ENCODE measurements around the gene NDST3.
A peak's percentile ranks its signal among the peaks of the same experiment; 100 is the strongest.

Gene NDST3

GRCh38 chr4:118177126-118177525, 142.8 kb downstream of the NDST3 start:
- Histone ChIP-seq H3K4me3 (ENCODE audit: low read depth in 1 of 2, low read length in 2 of 2) (no peak overlapping the region), H3K9me3 (ENCODE audit: insufficient read depth, low read length, severe bottlenecking) (no peaks in the 10 kb centered on the region)
- ATAC-seq (ENCODE audit: insufficient read depth, low read depth) = no peak

GRCh38 chr4:118180776-118181175, 146.5 kb downstream of the NDST3 start:
- Histone ChIP-seq H3K9ac (ENCODE audit: low read depth, low read length) (no peak overlapping the region), H3K27me3 (ENCODE audit: insufficient read depth, low read length, poor library complexity) (no peaks in the 10 kb centered on the region)
- ATAC-seq (ENCODE audit: insufficient read depth, low read depth) = peak; percentile 27; the same call in 1 of the 3 replicates

More at GRCh38 chr4:118177126-118177525, 142.8 kb downstream of the NDST3 start:
- H2AFZ ChIP-seq (ENCODE audit: low read depth, low read length) = no peak overlapping the region
- TF ChIP-seq CTCF (IDR thresholded peaks at IDR 0.05; ENCODE audit: borderline replicate concordance, extremely low read depth, low read length, poor library complexity, severe bottlenecking) (no peak), EZH2 (IDR thresholded peaks at IDR 0.05; ENCODE audit: borderline replicate concordance, low read depth, low read length, severe bottlenecking) (no peak)
- H3K4me1 ChIP-seq (ENCODE audit: insufficient read depth, low read length) = peaks cover 84% of the 10 kb centered on the region
- peaks cover 30% of the 10 kb centered on the region for H3K36me3 ChIP-seq (ENCODE audit: insufficient read depth, low read length)
- no peak overlapping the region for H3K9ac ChIP-seq (ENCODE audit: low read depth, low read length)
- H3K27ac ChIP-seq (ENCODE audit: low read length) = peak overlapping the region; percentile 98
- no peaks in the 10 kb centered on the region for H4K20me1 ChIP-seq (ENCODE audit: insufficient read depth, low read length)
- H3K79me2 ChIP-seq (ENCODE audit: insufficient read depth, low read length) = peaks cover 17% of the 10 kb centered on the region
- H3K4me2 ChIP-seq (ENCODE audit: insufficient read depth, low read length) = no peak overlapping the region
- no peaks in the 10 kb centered on the region for H3K27me3 ChIP-seq (ENCODE audit: insufficient read depth, low read length, poor library complexity)
- no peak for DNase-seq

GRCh38 chr4:118190903-118191302, 156.6 kb downstream of the NDST3 start:
- no peak overlapping the region for H3K4me3 ChIP-seq (ENCODE audit: low read depth in 1 of 2, low read length in 2 of 2)
- H3K4me2 ChIP-seq (ENCODE audit: insufficient read depth, low read length) = no peak overlapping the region
- no peak for DNase-seq
- peaks cover 8% of the 10 kb centered on the region for H3K9me3 ChIP-seq (ENCODE audit: insufficient read depth, low read length, severe bottlenecking)
- H3K27ac ChIP-seq (ENCODE audit: low read length) = no peak overlapping the region
- H3K36me3 ChIP-seq (ENCODE audit: insufficient read depth, low read length) = peaks cover 65% of the 10 kb centered on the region
- ATAC-seq (ENCODE audit: insufficient read depth, low read depth) = no peak
- H3K4me1 ChIP-seq (ENCODE audit: insufficient read depth, low read length) = no peaks in the 10 kb centered on the region
- no peaks in the 10 kb centered on the region for H3K79me2 ChIP-seq (ENCODE audit: insufficient read depth, low read length)
- no peaks in the 10 kb centered on the region for H3K27me3 ChIP-seq (ENCODE audit: insufficient read depth, low read length, poor library complexity)
- H3K9ac ChIP-seq (ENCODE audit: low read depth, low read length) = no peak overlapping the region
- no peaks in the 10 kb centered on the region for H4K20me1 ChIP-seq (ENCODE audit: insufficient read depth, low read length)
- no peak for TF ChIP-seq EZH2 (IDR thresholded peaks at IDR 0.05; ENCODE audit: borderline replicate concordance, low read depth, low read length, severe bottlenecking)
- no peak for TF ChIP-seq CTCF (IDR thresholded peaks at IDR 0.05; ENCODE audit: borderline replicate concordance, extremely low read depth, low read length, poor library complexity, severe bottlenecking)
- no peak overlapping the region for H2AFZ ChIP-seq (ENCODE audit: low read depth, low read length)

More at GRCh38 chr4:118180776-118181175, 146.5 kb downstream of the NDST3 start:
- TF ChIP-seq EZH2 (IDR thresholded peaks at IDR 0.05; ENCODE audit: borderline replicate concordance, low read depth, low read length, severe bottlenecking) (no peak), CTCF (IDR thresholded peaks at IDR 0.05; ENCODE audit: borderline replicate concordance, extremely low read depth, low read length, poor library complexity, severe bottlenecking) (no peak)
- Histone ChIP-seq H3K36me3 (ENCODE audit: insufficient read depth, low read length) (peaks cover 35% of the 10 kb centered on the region), H3K4me1 (ENCODE audit: insufficient read depth, low read length) (peaks cover 54% of the 10 kb centered on the region), H3K4me2 (ENCODE audit: insufficient read depth, low read length) (no peak overlapping the region), H2AFZ (ENCODE audit: low read depth, low read length) (no peak overlapping the region), H3K79me2 (ENCODE audit: insufficient read depth, low read length) (peaks cover 13% of the 10 kb centered on the region), H3K4me3 (ENCODE audit: low read depth in 1 of 2, low read length in 2 of 2) (no peak overlapping the region), H4K20me1 (ENCODE audit: insufficient read depth, low read length) (no peaks in the 10 kb centered on the region), H3K27ac (ENCODE audit: low read length) (peak overlapping the region; percentile 57), H3K9me3 (ENCODE audit: insufficient read depth, low read length, severe bottlenecking) (no peaks in the 10 kb centered on the region)
- DNase-seq = no peak

DNA sequence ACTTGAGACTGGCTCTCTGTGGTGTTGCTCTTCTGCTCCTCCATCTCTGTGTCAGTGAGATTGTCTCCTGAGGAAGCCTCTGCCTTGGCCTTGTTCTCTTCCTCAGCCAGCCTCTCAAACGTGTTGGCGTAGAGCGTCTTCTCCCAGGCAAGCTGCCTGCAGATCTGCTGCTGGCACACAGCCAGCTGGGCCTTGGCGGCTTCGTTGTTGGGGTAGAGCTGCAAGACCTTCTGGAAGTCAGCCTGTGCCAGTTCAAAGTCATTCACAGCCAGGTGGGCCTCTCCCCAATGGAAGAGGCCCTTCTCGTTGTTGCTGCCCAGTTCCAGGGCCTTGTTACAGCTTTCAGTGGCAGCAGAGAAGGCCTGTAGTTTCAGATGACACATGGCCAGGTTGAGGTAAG, 159.1 kb downstream of the NDST3 start:
- ATAC-seq (ENCODE audit: insufficient read depth, low read depth) = no peak
- TF ChIP-seq CTCF (IDR thresholded peaks at IDR 0.05; ENCODE audit: borderline replicate concordance, extremely low read depth, low read length, poor library complexity, severe bottlenecking) = no peak
- no peak for TF ChIP-seq EZH2 (IDR thresholded peaks at IDR 0.05; ENCODE audit: borderline replicate concordance, low read depth, low read length, severe bottlenecking)

More for the DNA sequence above, 159.1 kb downstream of the NDST3 start:
- H3K36me3 ChIP-seq (ENCODE audit: insufficient read depth, low read length) = peaks cover 68% of the 10 kb centered on the region
- no peaks in the 10 kb centered on the region for H4K20me1 ChIP-seq (ENCODE audit: insufficient read depth, low read length)
- H3K4me3 ChIP-seq (ENCODE audit: low read depth in 1 of 2, low read length in 2 of 2) = no peak overlapping the region
- H3K9ac ChIP-seq (ENCODE audit: low read depth, low read length) = no peak overlapping the region
- H3K9me3 ChIP-seq (ENCODE audit: insufficient read depth, low read length, severe bottlenecking) = peaks cover 8% of the 10 kb centered on the region
- H3K4me1 ChIP-seq (ENCODE audit: insufficient read depth, low read length) = no peaks in the 10 kb centered on the region
- H3K27me3 ChIP-seq (ENCODE audit: insufficient read depth, low read length, poor library complexity) = no peaks in the 10 kb centered on the region
- DNase-seq = peak; percentile 22
- H2AFZ ChIP-seq (ENCODE audit: low read depth, low read length) = no peak overlapping the region
- H3K27ac ChIP-seq (ENCODE audit: low read length) = peak overlapping the region; percentile 46; the same call in 1 of the 2 replicates
- no peak overlapping the region for H3K4me2 ChIP-seq (ENCODE audit: insufficient read depth, low read length)
- no peaks in the 10 kb centered on the region for H3K79me2 ChIP-seq (ENCODE audit: insufficient read depth, low read length)

Measured in DND-41 (cell line).